GM18873 (cell line): Measurements from ENCODE around the gene FTCDNL1.

Experiments
- ATAC-seq: cut with Tn5 transposase; IDR thresholded peaks from one replicate; pipeline ENCODE4 v1.9.1; 2021; ENCODE audit warnings: mild to moderate bottlenecking, moderate library complexity, moderate number of reproducible peaks; ENCODE audit not compliant: unreplicated experiment, low FRiP score

FTCDNL1 gene

GRCh38 chr2:199847181-199847864 lies 3.7 kb downstream of the FTCDNL1 start:
- ATAC-seq = no peak

- ATAC-seq = no peak
Observed at GRCh38 chr2:199842631-199843395, 8.2 kb downstream of the FTCDNL1 start.

- ATAC-seq = no peak
Observed at GRCh38 chr2:199841409-199841808, 9.6 kb downstream of the FTCDNL1 start.

- ATAC-seq = no peak
Observed at GRCh38 chr2:199838399-199838798, 12.6 kb downstream of the FTCDNL1 start.

- ATAC-seq = no peak
Observed at GRCh38 chr2:199836943-199837342, 14.0 kb downstream of the FTCDNL1 start.

- ATAC-seq = no peak
Observed at GRCh38 chr2:199833525-199833924, 17.5 kb downstream of the FTCDNL1 start.

- no peak for ATAC-seq
Observed at GRCh38 chr2:199830531-199830930, 20.5 kb downstream of the FTCDNL1 start.

- ATAC-seq = no peak
Observed at GRCh38 chr2:199829628-199830027, 21.4 kb downstream of the FTCDNL1 start.

- ATAC-seq = no peak
Observed at GRCh38 chr2:199819746-199820145, 31.2 kb downstream of the FTCDNL1 start.

- ATAC-seq = no peak
Observed at GRCh38 chr2:199818754-199819153, 32.2 kb downstream of the FTCDNL1 start.

GRCh38 chr2:199818026-199818425 lies 33.0 kb downstream of the FTCDNL1 start:
- ATAC-seq = no peak

GRCh38 chr2:199814817-199815211 lies 36.2 kb downstream of the FTCDNL1 start:
- ATAC-seq = no peak

- ATAC-seq = no peak
Observed at GRCh38 chr2:199814101-199814816, 36.7 kb downstream of the FTCDNL1 start.

GRCh38 chr2:199812493-199812892 lies 38.5 kb downstream of the FTCDNL1 start:
- ATAC-seq = no peak

GRCh38 chr2:199811346-199811745 lies 39.6 kb downstream of the FTCDNL1 start:
- ATAC-seq = no peak

- ATAC-seq = no peak
Observed at GRCh38 chr2:199810422-199811171, 40.4 kb downstream of the FTCDNL1 start.

- ATAC-seq = no peak
Observed at GRCh38 chr2:199807966-199808365, 43.0 kb downstream of the FTCDNL1 start.

- no peak for ATAC-seq
Observed at GRCh38 chr2:199806179-199806578, 44.8 kb downstream of the FTCDNL1 start.

- no peak for ATAC-seq
Observed at GRCh38 chr2:199804831-199805230, 46.2 kb downstream of the FTCDNL1 start.

- no peak for ATAC-seq
Observed at GRCh38 chr2:199798831-199799580, 52.0 kb downstream of the FTCDNL1 start.
